GM19324 (cell line): Measurements from ENCODE around the gene FABP2.
"Not testable (repeated sequence)": the region's sequence is repeated elsewhere in the genome, so short reads cannot be mapped to it uniquely, and the experiment has no call there.

Source experiments
- ATAC-seq: cut with Tn5 transposase; IDR thresholded peaks from one replicate; pipeline ENCODE4 v1.9.1; 2021; ENCODE audit warnings: mild to moderate bottlenecking, moderate library complexity; ENCODE audit not compliant: unreplicated experiment, low FRiP score

The FABP2 gene

GRCh38 chr4:119321921-119322687 is at the start of gene FABP2:
Gene FABP2, minus strand, starts transcription at chr4:119322138. Its CDS starts 36 bp downstream, at chr4:119322102.
- no peak for ATAC-seq

- not testable (repeated sequence) for ATAC-seq
Observed at GRCh38 chr4:119370951-119371683, 49.2 kb upstream of the FABP2 start.

GRCh38 chr4:119370392-119370791 is 48.5 kb upstream of the FABP2 start:
- ATAC-seq = peak; percentile 93

- ATAC-seq = not testable (repeated sequence)
Observed at GRCh38 chr4:119366802-119367201, 44.9 kb upstream of the FABP2 start.

- not testable (repeated sequence) for ATAC-seq
Observed at GRCh38 chr4:119364203-119364602, 42.3 kb upstream of the FABP2 start.

GRCh38 chr4:119363372-119363771 is 41.4 kb upstream of the FABP2 start:
- not testable (repeated sequence) for ATAC-seq

GRCh38 chr4:119362413-119362812 is 40.5 kb upstream of the FABP2 start:
- not testable (repeated sequence) for ATAC-seq

- not testable (repeated sequence) for ATAC-seq
Observed at GRCh38 chr4:119359873-119360272, 37.9 kb upstream of the FABP2 start.

GRCh38 chr4:119356796-119357195 is 34.9 kb upstream of the FABP2 start:
- not testable (repeated sequence) for ATAC-seq

- ATAC-seq = not testable (repeated sequence)
Observed at GRCh38 chr4:119356041-119356440, 34.1 kb upstream of the FABP2 start.

- ATAC-seq = peak; percentile 50
Observed at GRCh38 chr4:119353364-119353763, 31.4 kb upstream of the FABP2 start.

GRCh38 chr4:119348169-119348568 is 26.2 kb upstream of the FABP2 start:
- ATAC-seq = not testable (repeated sequence)

GRCh38 chr4:119343293-119343692 is 21.4 kb upstream of the FABP2 start:
- not testable (repeated sequence) for ATAC-seq

GRCh38 chr4:119339895-119340294 is 18.0 kb upstream of the FABP2 start:
- not testable (repeated sequence) for ATAC-seq

GRCh38 chr4:119337010-119337409 is 15.1 kb upstream of the FABP2 start:
- no peak for ATAC-seq

- not testable (repeated sequence) for ATAC-seq
Observed at GRCh38 chr4:119336332-119336979, 14.5 kb upstream of the FABP2 start.

GRCh38 chr4:119329835-119330620 is 8.1 kb upstream of the FABP2 start:
- no peak for ATAC-seq

GRCh38 chr4:119328695-119329094 is 6.8 kb upstream of the FABP2 start:
- no peak for ATAC-seq

GRCh38 chr4:119317990-119318389 is 3.9 kb downstream of the FABP2 start:
- ATAC-seq = no peak

GRCh38 chr4:119315036-119315435 is 6.9 kb downstream of the FABP2 start:
- no peak for ATAC-seq
